ENCODE data around the gene STEEP1. TPM values are rescaled to one million over a fixed set of nuclear protein-coding genes. Genes with fewer than 3 reads are reported as not detected.
A peak's percentile ranks its signal among the peaks of the same experiment; 100 is the strongest.

The STEEP1 gene
- total RNA-seq, 1 experiment from 2014 or later: 44.0 TPM

- Histone ChIP-seq H3K27me3 (ENCODE audit: control insufficient read depth, insufficient read depth, low read length) (no peaks in the 10 kb centered on the region), H3K36me3 (replicated peaks; ENCODE audit: control insufficient read depth, insufficient read depth, low read length) (no peaks in the 10 kb centered on the region), H3K4me3 (ENCODE audit: insufficient read depth, low read depth, low read length) (no peak overlapping the region)
- DNase-seq: no peak
Measured at GRCh38 chrX:119573222-119573621, 8.0 kb upstream of the STEEP1 start.

- H3K36me3 ChIP-seq (replicated peaks; ENCODE audit: control insufficient read depth, insufficient read depth, low read length): no peaks in the 10 kb centered on the region
- H3K27me3 ChIP-seq (ENCODE audit: control insufficient read depth, insufficient read depth, low read length): no peaks in the 10 kb centered on the region
- DNase-seq: no peak
- H3K4me3 ChIP-seq (ENCODE audit: insufficient read depth, low read depth, low read length): no peak overlapping the region
Measured at GRCh38 chrX:119570351-119570835, 5.2 kb upstream of the STEEP1 start.

- Histone ChIP-seq H3K36me3 (replicated peaks; ENCODE audit: control insufficient read depth, insufficient read depth, low read length) (no peaks in the 10 kb centered on the region), H3K27me3 (ENCODE audit: control insufficient read depth, insufficient read depth, low read length) (no peaks in the 10 kb centered on the region), H3K4me3 (ENCODE audit: insufficient read depth, low read depth, low read length) (no peak overlapping the region)
- DNase-seq: no peak
Measured at GRCh38 chrX:119552508-119552907, 12.7 kb downstream of the STEEP1 start.

GRCh38 chrX:119549327-119550016, 15.7 kb downstream of the STEEP1 start:
- Histone ChIP-seq H3K36me3 (replicated peaks; ENCODE audit: control insufficient read depth, insufficient read depth, low read length) (no peaks in the 10 kb centered on the region), H3K27me3 (ENCODE audit: control insufficient read depth, insufficient read depth, low read length) (no peaks in the 10 kb centered on the region), H3K4me3 (ENCODE audit: insufficient read depth, low read depth, low read length) (no peak overlapping the region)
- DNase-seq: no peak

- DNase-seq: no peak
- no peaks in the 10 kb centered on the region for H3K27me3 ChIP-seq (ENCODE audit: control insufficient read depth, insufficient read depth, low read length)
- no peaks in the 10 kb centered on the region for H3K36me3 ChIP-seq (replicated peaks; ENCODE audit: control insufficient read depth, insufficient read depth, low read length)
- H3K4me3 ChIP-seq (ENCODE audit: insufficient read depth, low read depth, low read length): no peak overlapping the region
Measured at GRCh38 chrX:119541188-119541587, 24.0 kb downstream of the STEEP1 start.

- no peak overlapping the region for H3K4me3 ChIP-seq (ENCODE audit: insufficient read depth, low read depth, low read length)
- H3K36me3 ChIP-seq (replicated peaks; ENCODE audit: control insufficient read depth, insufficient read depth, low read length): no peaks in the 10 kb centered on the region
- no peaks in the 10 kb centered on the region for H3K27me3 ChIP-seq (ENCODE audit: control insufficient read depth, insufficient read depth, low read length)
- peak; percentile 42 for DNase-seq
Measured at GRCh38 chrX:119539872-119540271, 25.3 kb downstream of the STEEP1 start.

GRCh38 chrX:119537487-119537886, 27.7 kb downstream of the STEEP1 start:
- no peak for DNase-seq
- H3K4me3 ChIP-seq (ENCODE audit: insufficient read depth, low read depth, low read length): no peak overlapping the region
- H3K27me3 ChIP-seq (ENCODE audit: control insufficient read depth, insufficient read depth, low read length): no peaks in the 10 kb centered on the region
- no peaks in the 10 kb centered on the region for H3K36me3 ChIP-seq (replicated peaks; ENCODE audit: control insufficient read depth, insufficient read depth, low read length)

GRCh38 chrX:119529345-119530276, 35.6 kb downstream of the STEEP1 start:
- Histone ChIP-seq H3K4me3 (ENCODE audit: insufficient read depth, low read depth, low read length) (no peak overlapping the region), H3K27me3 (ENCODE audit: control insufficient read depth, insufficient read depth, low read length) (no peaks in the 10 kb centered on the region), H3K36me3 (replicated peaks; ENCODE audit: control insufficient read depth, insufficient read depth, low read length) (no peaks in the 10 kb centered on the region)
- no peak for DNase-seq

- Histone ChIP-seq H3K36me3 (replicated peaks; ENCODE audit: control insufficient read depth, insufficient read depth, low read length) (no peaks in the 10 kb centered on the region), H3K27me3 (ENCODE audit: control insufficient read depth, insufficient read depth, low read length) (no peaks in the 10 kb centered on the region), H3K4me3 (ENCODE audit: insufficient read depth, low read depth, low read length) (no peak overlapping the region)
- no peak for DNase-seq
Measured at GRCh38 chrX:119523664-119524184, 41.5 kb downstream of the STEEP1 start.

GRCh38 chrX:119521246-119521645, 44.0 kb downstream of the STEEP1 start:
- no peak for DNase-seq
- H3K27me3 ChIP-seq (ENCODE audit: control insufficient read depth, insufficient read depth, low read length): no peaks in the 10 kb centered on the region
- no peaks in the 10 kb centered on the region for H3K36me3 ChIP-seq (replicated peaks; ENCODE audit: control insufficient read depth, insufficient read depth, low read length)
- H3K4me3 ChIP-seq (ENCODE audit: insufficient read depth, low read depth, low read length): no peak overlapping the region

GRCh38 chrX:119518371-119518770, 46.8 kb downstream of the STEEP1 start:
- DNase-seq: no peak

GRCh38 chrX:119516157-119516702, 49.0 kb downstream of the STEEP1 start:
- Histone ChIP-seq H3K27me3 (ENCODE audit: control insufficient read depth, insufficient read depth, low read length) (no peaks in the 10 kb centered on the region), H3K36me3 (replicated peaks; ENCODE audit: control insufficient read depth, insufficient read depth, low read length) (no peaks in the 10 kb centered on the region), H3K4me3 (ENCODE audit: insufficient read depth, low read depth, low read length) (no peak overlapping the region)
- DNase-seq: peak; percentile 68

More at GRCh38 chrX:119518371-119518770, 46.8 kb downstream of the STEEP1 start:
- H3K27me3 ChIP-seq (ENCODE audit: control insufficient read depth, insufficient read depth, low read length): no peaks in the 10 kb centered on the region
- H3K4me3 ChIP-seq (ENCODE audit: insufficient read depth, low read depth, low read length): no peak overlapping the region
- no peaks in the 10 kb centered on the region for H3K36me3 ChIP-seq (replicated peaks; ENCODE audit: control insufficient read depth, insufficient read depth, low read length)

GRCh38 chrX:119512146-119512800, 52.9 kb downstream of the STEEP1 start:
- DNase-seq: peak; percentile 61
- Histone ChIP-seq H3K4me3 (ENCODE audit: insufficient read depth, low read depth, low read length) (no peak overlapping the region), H3K27me3 (ENCODE audit: control insufficient read depth, insufficient read depth, low read length) (no peaks in the 10 kb centered on the region), H3K36me3 (replicated peaks; ENCODE audit: control insufficient read depth, insufficient read depth, low read length) (no peaks in the 10 kb centered on the region)

- no peak overlapping the region for H3K4me3 ChIP-seq (ENCODE audit: insufficient read depth, low read depth, low read length)
- H3K27me3 ChIP-seq (ENCODE audit: control insufficient read depth, insufficient read depth, low read length): no peaks in the 10 kb centered on the region
- H3K36me3 ChIP-seq (replicated peaks; ENCODE audit: control insufficient read depth, insufficient read depth, low read length): no peaks in the 10 kb centered on the region
- no peak for DNase-seq
Measured at GRCh38 chrX:119507206-119507605, 58.0 kb downstream of the STEEP1 start.
